ENCODE measurements around the gene TEX29. TPM values are rescaled to one million over a fixed set of nuclear protein-coding genes. Genes with fewer than 3 reads are reported as not detected.

Gene TEX29
- polyA plus RNA-seq, 1 of the 3 experiments (the other 2 are of a cell fraction) = 0.18 TPM

GRCh38 chr13:111280226-111280625 lies 40.2 kb upstream of the TEX29 start:
- Histone ChIP-seq H3K27ac (ENCODE audit: low read depth in 2 of 2, low read length in 1 of 2) (no peak overlapping the region), H3K79me2 (ENCODE audit: insufficient read depth) (0 out of 2 replicates have a peak, but pooled peaks cover 3% of the 10 kb centered on the region), H3K9me2 (no peaks in the 10 kb centered on the region), H3K4me2 (no peak overlapping the region), H3K4me3 (ENCODE audit: low read depth in 2 of 2, low read length in 1 of 2) (no peak overlapping the region), H3K36me3 (replicated peaks in 1 of 2; ENCODE audit: control insufficient read depth in 1 of 2, insufficient read depth in 2 of 2, low read length in 1 of 2) (peaks cover 33 to 84% of the 10 kb centered on the region in 2 experiments), H3K9me3 (no peaks in the 10 kb centered on the region), H4K20me1 (ENCODE audit: insufficient read depth) (no peaks in the 10 kb centered on the region), H3K4me1 (ENCODE audit: control insufficient read depth in 1 of 2, insufficient read depth in 2 of 2, low read depth in 1 of 2, low read length in 1 of 2) (peaks cover 7 to 12% of the 10 kb centered on the region in 2 experiments; a peak in 2 of 4 replicates), H3K9ac (no peak overlapping the region), H2AFZ (ENCODE audit: low read depth) (no peak overlapping the region), H3F3A (replicated peaks; ENCODE audit: insufficient read depth) (no peaks in the 10 kb centered on the region), H3K27me3 (ENCODE audit: insufficient read depth) (no peaks in the 10 kb centered on the region)
- TF ChIP-seq, protein P1, sequence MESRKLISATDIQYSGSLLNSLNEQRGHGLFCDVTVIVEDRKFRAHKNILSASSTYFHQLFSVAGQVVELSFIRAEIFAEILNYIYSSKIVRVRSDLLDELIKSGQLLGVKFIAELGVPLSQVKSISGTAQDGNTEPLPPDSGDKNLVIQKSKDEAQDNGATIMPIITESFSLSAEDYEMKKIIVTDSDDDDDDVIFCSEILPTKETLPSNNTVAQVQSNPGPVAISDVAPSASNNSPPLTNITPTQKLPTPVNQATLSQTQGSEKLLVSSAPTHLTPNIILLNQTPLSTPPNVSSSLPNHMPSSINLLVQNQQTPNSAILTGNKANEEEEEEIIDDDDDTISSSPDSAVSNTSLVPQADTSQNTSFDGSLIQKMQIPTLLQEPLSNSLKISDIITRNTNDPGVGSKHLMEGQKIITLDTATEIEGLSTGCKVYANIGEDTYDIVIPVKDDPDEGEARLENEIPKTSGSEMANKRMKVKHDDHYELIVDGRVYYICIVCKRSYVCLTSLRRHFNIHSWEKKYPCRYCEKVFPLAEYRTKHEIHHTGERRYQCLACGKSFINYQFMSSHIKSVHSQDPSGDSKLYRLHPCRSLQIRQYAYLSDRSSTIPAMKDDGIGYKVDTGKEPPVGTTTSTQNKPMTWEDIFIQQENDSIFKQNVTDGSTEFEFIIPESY (IDR thresholded peaks at IDR 0.05; ENCODE audit: borderline replicate concordance, low read depth) = no peak
- no peak for TF ChIP-seq NRF1 (IDR thresholded peaks at IDR 0.05; ENCODE audit: low read depth, low read length)
- no peak for TF ChIP-seq FOXM1 (IDR thresholded peaks at IDR 0.05; ENCODE audit: low read depth)
- TF ChIP-seq SMC3 (IDR thresholded peaks at IDR 0.05; ENCODE audit: low read depth, low read length) = no peak
- no peak for TF ChIP-seq RCOR1 (IDR thresholded peaks at IDR 0.05; ENCODE audit: low read length)
- no peak for TF ChIP-seq TEAD4 (IDR thresholded peaks at IDR 0.05; ENCODE audit: borderline replicate concordance, insufficient read depth)
- TF ChIP-seq, protein P2, sequence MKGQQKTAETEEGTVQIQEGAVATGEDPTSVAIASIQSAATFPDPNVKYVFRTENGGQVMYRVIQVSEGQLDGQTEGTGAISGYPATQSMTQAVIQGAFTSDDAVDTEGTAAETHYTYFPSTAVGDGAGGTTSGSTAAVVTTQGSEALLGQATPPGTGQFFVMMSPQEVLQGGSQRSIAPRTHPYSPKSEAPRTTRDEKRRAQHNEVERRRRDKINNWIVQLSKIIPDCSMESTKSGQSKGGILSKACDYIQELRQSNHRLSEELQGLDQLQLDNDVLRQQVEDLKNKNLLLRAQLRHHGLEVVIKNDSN (IDR thresholded peaks at IDR 0.05; ENCODE audit: borderline replicate concordance, low read depth) = no peak
- no peak for TF ChIP-seq RXRA (IDR thresholded peaks at IDR 0.05; ENCODE audit: borderline replicate concordance, low read depth)
- TF ChIP-seq RAD21 (IDR thresholded peaks at IDR 0.05; ENCODE audit: low read length) = no peak
- no peak for TF ChIP-seq RFX5 (IDR thresholded peaks at IDR 0.05; ENCODE audit: low read length)
- no peak for TF ChIP-seq TAF1 (IDR thresholded peaks at IDR 0.05; ENCODE audit: borderline replicate concordance, low read depth, low read length)
- no peak for TF ChIP-seq JUND (IDR thresholded peaks at IDR 0.05)
- POLR2A ChIA-PET = no interaction called here
- WGBS (ENCODE audit: low lambda C conversion rate) = 92% methylated on average over 12 of the region's 12 CpGs
- no peak for DNase-seq
- CTCF ChIA-PET = interaction anchor here (1.4 to 2.0 kb wide), 4 partner anchors 12 to 213 kb away, joined by 3 to 4 read pairs (median 4); no protein-coding TSS in a partner anchor

DNA sequence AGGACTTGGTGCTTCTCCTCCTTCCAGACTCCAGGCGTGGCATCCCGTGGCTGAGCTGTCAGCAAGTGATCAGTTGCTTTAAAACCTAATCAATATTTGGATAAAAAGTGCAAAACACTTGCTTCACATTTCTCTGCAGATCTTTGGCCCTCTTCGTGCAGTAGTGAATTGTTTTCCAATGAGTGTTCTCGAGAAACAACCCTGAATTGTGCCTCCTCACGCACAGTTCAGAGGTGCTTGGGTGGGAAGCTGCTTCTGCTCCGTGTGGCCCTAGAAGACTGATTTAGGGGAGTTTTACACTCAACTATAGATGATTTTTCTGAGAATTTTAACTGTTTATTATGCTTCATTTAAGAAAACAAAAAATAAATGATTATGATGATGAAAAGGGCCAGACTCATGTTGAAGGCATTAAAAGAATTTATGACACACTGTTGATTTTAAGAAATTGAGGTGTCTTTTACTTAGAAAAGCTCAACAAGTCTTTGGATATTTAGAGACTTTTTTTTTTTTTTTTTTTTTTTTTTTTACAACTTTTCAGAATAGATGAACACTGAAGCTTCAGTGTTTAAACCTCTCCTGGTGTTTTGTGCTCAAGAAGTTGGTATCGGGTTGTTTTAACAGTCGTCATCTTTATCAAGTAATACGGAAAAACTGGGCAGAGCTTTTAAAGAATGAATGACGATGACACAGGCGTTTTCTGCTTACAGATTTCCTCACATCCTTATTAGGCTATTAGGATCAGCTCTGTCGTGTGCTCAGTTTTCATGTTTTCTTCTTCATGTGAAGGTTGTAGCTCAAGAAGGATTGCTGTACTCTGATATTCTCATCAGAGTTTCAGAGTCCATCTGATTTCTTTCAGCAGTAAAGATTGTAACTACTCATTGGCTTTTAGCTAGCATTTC lies 39.5 kb upstream of the TEX29 start:
- H3K4me2 ChIP-seq = no peak overlapping the region
- 91% methylated on average over 12 of the region's 12 CpGs for WGBS (ENCODE audit: low lambda C conversion rate)
- peak overlapping the region in 1 of 2 experiments; percentile 23; a peak in 3 of 4 replicates for H3K27ac ChIP-seq (ENCODE audit: low read depth in 2 of 2, low read length in 1 of 2)
- H3K4me3 ChIP-seq (ENCODE audit: low read depth in 2 of 2, low read length in 1 of 2) = no peak overlapping the region
- no peak for DNase-seq
- H3K9me2 ChIP-seq = no peaks in the 10 kb centered on the region
- ChIA-PET POLR2A (no interaction called here), CTCF (interaction anchor here (1.4 to 2.0 kb wide), 4 partner anchors 12 to 214 kb away, joined by 3 to 4 read pairs (median 4); no protein-coding TSS in a partner anchor)
- H3F3A ChIP-seq (replicated peaks; ENCODE audit: insufficient read depth) = no peaks in the 10 kb centered on the region
- no peak overlapping the region for H3K9ac ChIP-seq
- H4K20me1 ChIP-seq (ENCODE audit: insufficient read depth) = no peaks in the 10 kb centered on the region
- H3K27me3 ChIP-seq (ENCODE audit: insufficient read depth) = no peaks in the 10 kb centered on the region
- no peaks in the 10 kb centered on the region for H3K9me3 ChIP-seq
- H3K4me1 ChIP-seq (ENCODE audit: control insufficient read depth in 1 of 2, insufficient read depth in 2 of 2, low read depth in 1 of 2, low read length in 1 of 2) = peaks cover 7 to 12% of the 10 kb centered on the region in 2 experiments; a peak in 2 of 4 replicates
- H3K36me3 ChIP-seq (replicated peaks in 1 of 2; ENCODE audit: control insufficient read depth in 1 of 2, insufficient read depth in 2 of 2, low read length in 1 of 2) = peaks cover 31 to 84% of the 10 kb centered on the region in 2 experiments
- no peak overlapping the region for H2AFZ ChIP-seq (ENCODE audit: low read depth)
- 0 out of 2 replicates have a peak, but pooled peaks cover 3% of the 10 kb centered on the region for H3K79me2 ChIP-seq (ENCODE audit: insufficient read depth)
- TF ChIP-seq GATA2 (CRISPR knock-in tag; IDR thresholded peaks at IDR 0.05) = no peak
- TF ChIP-seq GABPA (IDR thresholded peaks at IDR 0.05; ENCODE audit: low read depth) = no peak
- no peak for TF ChIP-seq RCOR1 (IDR thresholded peaks at IDR 0.05; ENCODE audit: low read length)
- TF ChIP-seq POLR2AphosphoS5 (IDR thresholded peaks at IDR 0.05; ENCODE audit: low read depth, low read length) = no peak
- TF ChIP-seq CHD2 (IDR thresholded peaks at IDR 0.05; ENCODE audit: low read length, partially characterized antibody) = no peak
- TF ChIP-seq TAF1 (IDR thresholded peaks at IDR 0.05; ENCODE audit: borderline replicate concordance, low read depth, low read length) = no peak
- no peak for TF ChIP-seq CTCF (IDR thresholded peaks at IDR 0.05)
- TF ChIP-seq TCF12 (IDR thresholded peaks at IDR 0.05) = no peak
- TF ChIP-seq, protein P3, sequence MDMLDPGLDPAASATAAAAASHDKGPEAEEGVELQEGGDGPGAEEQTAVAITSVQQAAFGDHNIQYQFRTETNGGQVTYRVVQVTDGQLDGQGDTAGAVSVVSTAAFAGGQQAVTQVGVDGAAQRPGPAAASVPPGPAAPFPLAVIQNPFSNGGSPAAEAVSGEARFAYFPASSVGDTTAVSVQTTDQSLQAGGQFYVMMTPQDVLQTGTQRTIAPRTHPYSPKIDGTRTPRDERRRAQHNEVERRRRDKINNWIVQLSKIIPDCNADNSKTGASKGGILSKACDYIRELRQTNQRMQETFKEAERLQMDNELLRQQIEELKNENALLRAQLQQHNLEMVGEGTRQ (IDR thresholded peaks at IDR 0.05; ENCODE audit: borderline replicate concordance, low read depth, low read length) = no peak
- TF ChIP-seq NRF1 (IDR thresholded peaks at IDR 0.05; ENCODE audit: low read depth, low read length) = no peak
- no peak for TF ChIP-seq SIN3A (IDR thresholded peaks at IDR 0.05; ENCODE audit: borderline replicate concordance, low read depth, low read length)
- no peak for TF ChIP-seq RFX5 (IDR thresholded peaks at IDR 0.05; ENCODE audit: low read length)
- TF ChIP-seq RAD21 (IDR thresholded peaks at IDR 0.05; ENCODE audit: low read length) = no peak

Measured in SK-N-SH (cell line).